CD4-positive, alpha-beta T cell (primary cell): ENCODE data around the gene ACR. TPM values are rescaled to one million over a fixed set of nuclear protein-coding genes. Genes with fewer than 3 reads are reported as not detected.

Experiments used
- ATAC-seq: fragments of 200-7000 bp; cut with Tn5 transposase; one replicate; pipeline ENCODE4 v1.10.0; 2022; ENCODE audit warnings: mild to moderate bottlenecking; ENCODE audit not compliant: poor library complexity
- CTCF ChIA-PET: fragments of 350-600 bp; sonication (Branson Sonifier 250); formaldehyde crosslinking; loops from one replicate; lab custom pipeline; 2021; ENCODE audit warnings: antibody characterized with exemption, inconsistent platforms; lab: Charles Lee
- POLR2A ChIA-PET: fragments of 350-600 bp; sonication (Branson Sonifier 250); formaldehyde crosslinking; loops from one replicate; lab custom pipeline; 2021; ENCODE audit warnings: antibody characterized with exemption, inconsistent platforms; lab: Charles Lee
- DNase-seq, 14 experiments: peaks; one replicate each; pipeline ENCODE4 v3.0.0-alpha.2; 2013 to 2020; ENCODE audit warnings: mixed read lengths in 2 of 14
- H3K27ac ChIP-seq, 2 donors: one replicate each; pipeline versions ENCODE4 v1.5.1 to v1.7.0; 2013; ENCODE audit warnings: low read length in 2 of 2, low read depth in 1 of 2, mild to moderate bottlenecking in 1 of 2
- H3K27me3 ChIP-seq, 2 experiments: 1 replicate in 1 of 2; 2 replicates in 1 of 2; pipeline versions ENCODE4 v1.6.1 to v1.7.0; 2013; ENCODE audit warnings: low read length in 2 of 2, control low read depth in 1 of 2, mild to moderate bottlenecking in 1 of 2, moderate library complexity in 1 of 2; ENCODE audit not compliant: insufficient read depth in 2 of 2, control insufficient read depth in 1 of 2
- H3K36me3 ChIP-seq: one replicate; pipeline ENCODE4 v1.6.1; 2013; ENCODE audit warnings: low read length, control low read depth; ENCODE audit not compliant: insufficient read depth
- H3K4me1 ChIP-seq: one replicate; pipeline ENCODE4 v1.6.1; 2013; ENCODE audit warnings: low read length, control low read depth; ENCODE audit not compliant: insufficient read depth
- H3K4me3 ChIP-seq: one replicate; pipeline ENCODE4 v1.5.1; 2013; ENCODE audit warnings: mild to moderate bottlenecking, low read length, moderate library complexity
- H3K9me3 ChIP-seq, 2 experiments: 1 replicate in 1 of 2; 2 replicates in 1 of 2; pipeline versions ENCODE4 v1.6.1 to v1.7.0; 2013; ENCODE audit warnings: low read length in 2 of 2, mild to moderate bottlenecking in 2 of 2, control low read depth in 1 of 2, moderate library complexity in 1 of 2; ENCODE audit not compliant: control insufficient read depth in 1 of 2, insufficient read depth in 1 of 2
- H3K27ac Mint-ChIP-seq: one replicate; pipeline ENCODE4 v1.8.0; 2020; ENCODE audit warnings: mixed read lengths
- H3K27me3 Mint-ChIP-seq: one replicate; pipeline ENCODE4 v1.8.0; 2021; ENCODE audit warnings: mixed read lengths
- H3K36me3 Mint-ChIP-seq: one replicate; pipeline ENCODE4 v1.8.0; 2021; ENCODE audit warnings: low read depth, mixed read lengths
- H3K4me1 Mint-ChIP-seq: one replicate; pipeline ENCODE4 v1.8.0; 2021; ENCODE audit warnings: low read depth, mixed read lengths
- H3K4me3 Mint-ChIP-seq: one replicate; pipeline ENCODE4 v1.8.0; 2020; ENCODE audit warnings: mild to moderate bottlenecking, mixed read lengths
- H3K9me3 Mint-ChIP-seq: one replicate; pipeline ENCODE4 v1.8.0; 2020; ENCODE audit warnings: mixed read lengths
- intact Hi-C, 2 experiments: fragments of 100-400 bp; cut with DNase I in 1 of 2; cut with micrococcal nuclease in 1 of 2; formaldehyde crosslinking; loops; one replicate each; pipeline versions ENCODE4 v1.15.1 to v1.9.0; 2023 to 2025; cut with DNase I, micrococcal nuclease
- total RNA-seq, 174 experiments: library from RNA in 2 of 174; stranded (reverse) in 2 of 174; gene quantifications; one replicate each; pipeline ENCODE4 v1.2.3 and lab custom pipeline; 2021 to 2026
- TF ChIP-seq, protein P1 (sequence below): fragments of 200-600 bp; IDR thresholded peaks from one replicate; pipeline ENCODE4 v1.8.0; 2022; ENCODE audit warnings: antibody characterized with exemption, mild to moderate bottlenecking

ACR gene
- total RNA-seq, 2 experiments from 2014 or later: not detected

- H3K4me3 Mint-ChIP-seq: no peak overlapping the region
- TF ChIP-seq, protein P1, sequence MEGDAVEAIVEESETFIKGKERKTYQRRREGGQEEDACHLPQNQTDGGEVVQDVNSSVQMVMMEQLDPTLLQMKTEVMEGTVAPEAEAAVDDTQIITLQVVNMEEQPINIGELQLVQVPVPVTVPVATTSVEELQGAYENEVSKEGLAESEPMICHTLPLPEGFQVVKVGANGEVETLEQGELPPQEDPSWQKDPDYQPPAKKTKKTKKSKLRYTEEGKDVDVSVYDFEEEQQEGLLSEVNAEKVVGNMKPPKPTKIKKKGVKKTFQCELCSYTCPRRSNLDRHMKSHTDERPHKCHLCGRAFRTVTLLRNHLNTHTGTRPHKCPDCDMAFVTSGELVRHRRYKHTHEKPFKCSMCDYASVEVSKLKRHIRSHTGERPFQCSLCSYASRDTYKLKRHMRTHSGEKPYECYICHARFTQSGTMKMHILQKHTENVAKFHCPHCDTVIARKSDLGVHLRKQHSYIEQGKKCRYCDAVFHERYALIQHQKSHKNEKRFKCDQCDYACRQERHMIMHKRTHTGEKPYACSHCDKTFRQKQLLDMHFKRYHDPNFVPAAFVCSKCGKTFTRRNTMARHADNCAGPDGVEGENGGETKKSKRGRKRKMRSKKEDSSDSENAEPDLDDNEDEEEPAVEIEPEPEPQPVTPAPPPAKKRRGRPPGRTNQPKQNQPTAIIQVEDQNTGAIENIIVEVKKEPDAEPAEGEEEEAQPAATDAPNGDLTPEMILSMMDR: no peak
- intact Hi-C loops: no loop called here
- H3K4me1 Mint-ChIP-seq: peaks cover 14% of the 10 kb centered on the region
- no peaks in the 10 kb centered on the region for H3K9me3 Mint-ChIP-seq
- no peaks in the 10 kb centered on the region for H3K36me3 ChIP-seq
- no peak overlapping the region for H3K27ac ChIP-seq
- H3K27ac Mint-ChIP-seq: no peak overlapping the region
- ChIA-PET CTCF (no interaction called here), POLR2A (no interaction called here)
- H3K9me3 ChIP-seq: peaks cover 0 to 3% of the 10 kb centered on the region in 2 experiments
- H3K36me3 Mint-ChIP-seq: no peaks in the 10 kb centered on the region
- ATAC-seq: no peak
- H3K27me3 ChIP-seq: no peaks in the 10 kb centered on the region
- H3K4me1 ChIP-seq: peaks cover 9% of the 10 kb centered on the region
- H3K27me3 Mint-ChIP-seq: no peaks in the 10 kb centered on the region
- H3K4me3 ChIP-seq: no peak overlapping the region
- no peak for DNase-seq
Measured at GRCh38 chr22:50703726-50704509, 34.1 kb upstream of the ACR start.

DNA sequence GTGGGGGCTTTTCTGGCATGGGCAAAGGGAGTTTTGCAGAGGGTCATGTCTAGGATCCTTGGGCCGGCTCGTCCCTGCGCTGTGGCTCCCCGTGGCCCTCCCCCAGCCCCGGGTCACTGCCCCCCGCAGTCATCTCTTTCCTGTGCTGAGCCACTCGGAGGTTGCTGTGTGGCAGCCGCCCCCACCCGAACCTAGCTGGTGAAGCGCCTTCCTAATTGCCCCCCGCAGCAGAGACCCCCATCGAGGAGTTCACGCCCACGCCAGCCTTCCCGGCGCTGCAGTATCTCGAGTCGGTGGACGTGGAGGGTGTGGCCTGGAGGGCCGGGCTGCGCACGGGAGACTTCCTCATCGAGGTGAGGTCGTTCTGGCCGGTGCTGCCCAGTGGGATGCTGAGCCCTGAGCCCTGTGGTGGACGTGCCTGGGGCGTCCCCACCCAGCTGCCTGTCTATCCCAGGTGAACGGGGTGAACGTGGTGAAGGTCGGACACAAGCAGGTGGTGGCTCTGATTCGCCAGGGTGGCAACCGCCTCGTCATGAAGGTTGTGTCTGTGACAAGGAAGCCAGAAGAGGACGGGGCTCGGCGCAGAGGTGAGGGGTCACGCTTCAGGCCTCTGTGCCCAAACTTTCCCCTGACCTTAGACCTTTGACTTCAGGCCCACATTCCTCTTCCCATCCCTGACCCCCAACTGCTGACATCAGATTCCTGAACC lies 33.3 kb upstream of the ACR start:
- Histone ChIP-seq H3K9me3 (peaks cover 0 to under 1% of the 10 kb centered on the region in 2 experiments), H3K27ac (no peak overlapping the region), H3K27me3 (no peaks in the 10 kb centered on the region), H3K36me3 (no peaks in the 10 kb centered on the region), H3K4me1 (peaks cover 9% of the 10 kb centered on the region), H3K4me3 (no peak overlapping the region)
- H3K4me3 Mint-ChIP-seq: no peak overlapping the region
- no peak for ATAC-seq
- peaks cover 14% of the 10 kb centered on the region for H3K4me1 Mint-ChIP-seq
- no peaks in the 10 kb centered on the region for H3K9me3 Mint-ChIP-seq
- TF ChIP-seq, protein P1: no peak
- intact Hi-C loops: no loop called here
- H3K36me3 Mint-ChIP-seq: no peaks in the 10 kb centered on the region
- ChIA-PET POLR2A (no interaction called here), CTCF (no interaction called here)
- no peak for DNase-seq
- no peak overlapping the region for H3K27ac Mint-ChIP-seq
- H3K27me3 Mint-ChIP-seq: no peaks in the 10 kb centered on the region

DNA sequence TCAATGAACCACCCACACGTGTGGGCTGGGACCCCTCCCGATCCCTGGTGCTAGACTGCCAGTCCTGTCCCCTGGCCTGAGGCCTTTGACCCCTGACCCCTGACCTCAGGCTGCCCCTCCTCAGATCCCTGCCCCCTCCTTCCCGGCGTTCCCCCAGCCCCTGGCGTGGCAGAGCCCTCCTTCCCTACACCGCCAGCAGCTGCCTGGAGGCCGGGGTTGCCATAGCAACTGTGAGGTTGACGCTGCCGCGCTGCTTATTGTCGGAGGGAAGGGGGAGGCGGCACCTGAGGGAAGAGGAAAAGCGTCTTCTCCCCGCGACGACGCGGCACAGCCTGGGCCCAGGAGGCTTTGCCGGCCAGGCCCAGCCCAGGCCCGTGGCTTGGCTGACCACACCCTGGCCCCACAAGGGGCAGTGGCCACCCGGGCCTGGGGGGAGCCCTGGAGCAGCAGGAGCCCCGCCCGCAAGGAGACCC lies 32.7 kb upstream of the ACR start:
- intact Hi-C loops: no loop called here
- no peak overlapping the region for H3K27ac ChIP-seq
- Mint-ChIP-seq H3K4me1 (peaks cover 14% of the 10 kb centered on the region), H3K4me3 (no peak overlapping the region), H3K9me3 (no peaks in the 10 kb centered on the region), H3K27ac (no peak overlapping the region), H3K27me3 (no peaks in the 10 kb centered on the region), H3K36me3 (no peaks in the 10 kb centered on the region)
- no peaks in the 10 kb centered on the region for H3K9me3 ChIP-seq
- H3K36me3 ChIP-seq: no peaks in the 10 kb centered on the region
- ATAC-seq: no peak
- CTCF ChIA-PET: no interaction called here
- H3K4me3 ChIP-seq: no peak overlapping the region
- TF ChIP-seq, protein P1: no peak
- peaks cover 9% of the 10 kb centered on the region for H3K4me1 ChIP-seq
- no peaks in the 10 kb centered on the region for H3K27me3 ChIP-seq
- DNase-seq: no peak
- POLR2A ChIA-PET: no interaction called here
